K562 (cell line): ENCODE measurements around the gene NR5A2.

Source experiments
- ATF1 ChIP-seq, 2 experiments: fragments of 450-650 bp in 1 of 2; IDR thresholded peaks; 2 replicates each; pipeline ENCODE4 v1.6.1; 2016; ENCODE audit warnings: missing compliant biosample characterization in 1 of 2, missing genetic modification characterization in 1 of 2
- CHD4 ChIP-seq: fragments of 200-600 bp; sonication (generic); IDR thresholded peaks from 3 replicates; pipeline ENCODE4 v1.6.1; 2012; ENCODE audit warnings: low read depth, mild to moderate bottlenecking, mixed read lengths, low read length, inconsistent platforms; ENCODE audit not compliant: insufficient read depth, insufficient replicate concordance, poor library complexity, severe bottlenecking
- CTCF ChIP-seq, 3 experiments: IDR thresholded peaks in 2 of 3; conservative IDR thresholded peaks in 1 of 3; 2 replicates each; pipeline ENCODE4 v1.5.1; 2011 to 2012; ENCODE audit warnings: low read length in 3 of 3, mild to moderate bottlenecking in 3 of 3, control low read depth in 2 of 3, improper control_type of control experiment in 1 of 3, inconsistent platforms in 1 of 3, low read depth in 1 of 3, mixed read lengths in 1 of 3, moderate library complexity in 1 of 3; ENCODE audit not compliant: insufficient read depth in 2 of 3
- HDAC6 ChIP-seq: IDR thresholded peaks from 2 replicates; pipeline ENCODE4 v1.6.1; 2012; ENCODE audit warnings: low read depth, mild to moderate bottlenecking, control low read depth, inconsistent platforms, low read length, moderate library complexity
- ZBTB17 ChIP-seq: fragments of 450-650 bp; formaldehyde crosslinking; IDR thresholded peaks from 2 replicates; pipeline ENCODE4 v1.4.0; 2020; ENCODE audit warnings: mild to moderate bottlenecking
- TF ChIP-seq, protein P1 (sequence below), 2 experiments: fragments of 450-650 bp; IDR thresholded peaks; 2 replicates each; pipeline ENCODE4 v1.6.1; 2016

GRCh38 chr1:200116324-200116723 is 88.8 kb downstream of the NR5A2 start:
- TF ChIP-seq CTCF (IDR thresholded peaks at IDR 0.05 in 2 of 3, conservative IDR thresholded peaks at IDR 0.05 in 1 of 3; ENCODE audit: insufficient read depth in 2 of 3, low read depth in 1 of 3, low read length in 3 of 3) (no peak), HDAC6 (no peak), ZBTB17 (CRISPR knock-in tag) (no peak), CHD4 (no peak), ATF1 (CRISPR knock-in tag; IDR thresholded peaks at IDR 0.05) (no peak), ATF1 (tag; IDR thresholded peaks at IDR 0.05) (no peak)
- TF ChIP-seq, protein P1, sequence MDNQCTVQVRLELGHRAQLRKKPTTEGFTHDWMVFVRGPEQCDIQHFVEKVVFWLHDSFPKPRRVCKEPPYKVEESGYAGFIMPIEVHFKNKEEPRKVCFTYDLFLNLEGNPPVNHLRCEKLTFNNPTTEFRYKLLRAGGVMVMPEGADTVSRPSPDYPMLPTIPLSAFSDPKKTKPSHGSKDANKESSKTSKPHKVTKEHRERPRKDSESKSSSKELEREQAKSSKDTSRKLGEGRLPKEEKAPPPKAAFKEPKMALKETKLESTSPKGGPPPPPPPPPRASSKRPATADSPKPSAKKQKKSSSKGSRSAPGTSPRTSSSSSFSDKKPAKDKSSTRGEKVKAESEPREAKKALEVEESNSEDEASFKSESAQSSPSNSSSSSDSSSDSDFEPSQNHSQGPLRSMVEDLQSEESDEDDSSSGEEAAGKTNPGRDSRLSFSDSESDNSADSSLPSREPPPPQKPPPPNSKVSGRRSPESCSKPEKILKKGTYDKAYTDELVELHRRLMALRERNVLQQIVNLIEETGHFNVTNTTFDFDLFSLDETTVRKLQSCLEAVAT (IDR thresholded peaks at IDR 0.05) = no peak
